ENCODE measurements around the gene SULT2B1. TPM values are rescaled to one million over a fixed set of nuclear protein-coding genes. Genes with fewer than 3 reads are reported as not detected.

Gene SULT2B1
- total and polyA plus RNA-seq, 8 donors: 2.1 to 6.3 (median 2.9) TPM

DNA sequence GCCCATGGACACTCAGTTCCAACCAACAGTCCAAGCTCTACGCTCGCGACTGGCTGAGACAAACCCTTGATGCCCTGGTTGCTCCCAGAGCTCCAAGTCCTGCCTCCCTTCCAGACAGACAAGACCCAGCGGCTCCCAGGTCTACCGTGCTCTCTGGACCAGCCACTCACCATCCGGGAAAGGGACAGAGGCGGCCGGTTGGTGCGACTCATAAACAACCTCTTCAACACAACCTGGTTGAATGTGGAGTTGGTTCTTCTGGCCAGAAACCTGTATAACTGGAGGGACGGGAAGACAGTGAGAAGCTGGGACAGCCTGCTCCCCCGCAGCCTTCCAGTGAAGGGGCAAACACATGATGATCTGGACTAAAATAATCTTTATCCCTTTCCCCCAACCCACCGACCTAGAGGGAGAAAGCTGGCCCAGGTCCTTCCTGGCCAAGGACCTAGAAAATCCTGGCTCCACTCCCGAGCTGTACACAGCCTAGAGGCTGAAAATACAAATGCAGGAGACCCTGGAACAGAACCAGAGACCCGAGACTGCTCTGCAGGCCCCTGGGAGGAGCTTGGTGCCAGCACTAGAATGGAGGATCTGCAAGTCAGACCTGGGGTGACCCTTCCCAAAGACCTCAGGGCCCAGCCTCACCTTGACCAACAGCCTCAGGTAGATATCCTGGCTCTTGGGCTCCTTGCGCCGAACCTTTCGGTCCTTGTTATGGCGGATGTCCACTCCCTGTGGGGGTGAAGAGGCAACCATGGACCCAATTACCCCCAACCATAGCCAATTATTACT, 65.4 kb downstream of the SULT2B1 start:
- Histone ChIP-seq H3K9me3 (no peaks in the 10 kb centered on the region), H3K4me1 (peaks cover 20 to 57% of the 10 kb centered on the region in 2 donors), H3K27ac (peak overlapping the region; percentile 5 to 92), H3K27me3 (no peaks in the 10 kb centered on the region), H3K4me3 (peak overlapping the region; percentile 75 to 87), H3K36me3 (peaks cover 0 to 40% of the 10 kb centered on the region in 2 donors)
- TF ChIP-seq, protein P1, sequence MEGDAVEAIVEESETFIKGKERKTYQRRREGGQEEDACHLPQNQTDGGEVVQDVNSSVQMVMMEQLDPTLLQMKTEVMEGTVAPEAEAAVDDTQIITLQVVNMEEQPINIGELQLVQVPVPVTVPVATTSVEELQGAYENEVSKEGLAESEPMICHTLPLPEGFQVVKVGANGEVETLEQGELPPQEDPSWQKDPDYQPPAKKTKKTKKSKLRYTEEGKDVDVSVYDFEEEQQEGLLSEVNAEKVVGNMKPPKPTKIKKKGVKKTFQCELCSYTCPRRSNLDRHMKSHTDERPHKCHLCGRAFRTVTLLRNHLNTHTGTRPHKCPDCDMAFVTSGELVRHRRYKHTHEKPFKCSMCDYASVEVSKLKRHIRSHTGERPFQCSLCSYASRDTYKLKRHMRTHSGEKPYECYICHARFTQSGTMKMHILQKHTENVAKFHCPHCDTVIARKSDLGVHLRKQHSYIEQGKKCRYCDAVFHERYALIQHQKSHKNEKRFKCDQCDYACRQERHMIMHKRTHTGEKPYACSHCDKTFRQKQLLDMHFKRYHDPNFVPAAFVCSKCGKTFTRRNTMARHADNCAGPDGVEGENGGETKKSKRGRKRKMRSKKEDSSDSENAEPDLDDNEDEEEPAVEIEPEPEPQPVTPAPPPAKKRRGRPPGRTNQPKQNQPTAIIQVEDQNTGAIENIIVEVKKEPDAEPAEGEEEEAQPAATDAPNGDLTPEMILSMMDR (IDR thresholded peaks at IDR 0.05): no peak
- no peak for ATAC-seq
- intact Hi-C loops (cut with DNase I): no loop called here
- peak in 1 of 4 donors; percentile 37 for DNase-seq

DNA sequence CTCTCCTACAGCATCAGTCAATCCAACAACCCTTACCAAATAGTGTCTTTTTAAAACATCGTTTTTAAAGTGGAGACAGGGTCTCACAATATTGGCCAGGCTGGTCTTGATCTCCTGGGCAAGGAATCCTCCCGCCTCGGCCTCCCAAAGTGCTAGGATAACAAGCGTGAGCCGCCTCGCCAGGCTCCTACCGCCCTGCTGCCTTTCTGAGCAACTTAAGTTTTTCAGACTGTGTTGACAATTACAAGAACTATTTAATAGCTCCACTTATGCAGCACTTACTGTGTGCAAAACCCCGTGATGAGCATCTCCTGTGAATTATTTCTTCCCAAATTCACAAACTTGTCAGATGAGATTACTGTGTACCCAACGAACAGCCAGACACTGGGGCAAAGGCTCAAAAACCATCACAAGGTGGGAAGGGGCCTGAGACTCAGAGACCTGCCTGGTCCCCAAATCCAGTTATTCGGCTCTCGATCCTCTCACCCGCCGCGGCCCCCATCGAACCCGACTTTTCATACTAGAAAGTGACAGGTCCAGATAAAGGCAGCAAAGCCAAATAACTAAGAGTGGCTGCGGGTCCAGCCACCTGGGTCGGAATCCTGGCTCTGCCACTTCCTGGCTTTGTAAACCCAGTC, 66.4 kb downstream of the SULT2B1 start:
- peak overlapping the region; percentile 75 to 87 for H3K4me3 ChIP-seq
- peaks cover 20 to 67% of the 10 kb centered on the region in 2 donors for H3K4me1 ChIP-seq
- DNase-seq (no peak), ATAC-seq (no peak)
- TF ChIP-seq, protein P1 (IDR thresholded peaks at IDR 0.05): no peak
- H3K27me3 ChIP-seq: no peaks in the 10 kb centered on the region
- H3K27ac ChIP-seq: peak overlapping the region; percentile 92 to 94
- intact Hi-C loops (cut with DNase I): no loop called here
- no peaks in the 10 kb centered on the region for H3K9me3 ChIP-seq
- H3K36me3 ChIP-seq: peaks cover 0 to 40% of the 10 kb centered on the region in 2 donors

DNA sequence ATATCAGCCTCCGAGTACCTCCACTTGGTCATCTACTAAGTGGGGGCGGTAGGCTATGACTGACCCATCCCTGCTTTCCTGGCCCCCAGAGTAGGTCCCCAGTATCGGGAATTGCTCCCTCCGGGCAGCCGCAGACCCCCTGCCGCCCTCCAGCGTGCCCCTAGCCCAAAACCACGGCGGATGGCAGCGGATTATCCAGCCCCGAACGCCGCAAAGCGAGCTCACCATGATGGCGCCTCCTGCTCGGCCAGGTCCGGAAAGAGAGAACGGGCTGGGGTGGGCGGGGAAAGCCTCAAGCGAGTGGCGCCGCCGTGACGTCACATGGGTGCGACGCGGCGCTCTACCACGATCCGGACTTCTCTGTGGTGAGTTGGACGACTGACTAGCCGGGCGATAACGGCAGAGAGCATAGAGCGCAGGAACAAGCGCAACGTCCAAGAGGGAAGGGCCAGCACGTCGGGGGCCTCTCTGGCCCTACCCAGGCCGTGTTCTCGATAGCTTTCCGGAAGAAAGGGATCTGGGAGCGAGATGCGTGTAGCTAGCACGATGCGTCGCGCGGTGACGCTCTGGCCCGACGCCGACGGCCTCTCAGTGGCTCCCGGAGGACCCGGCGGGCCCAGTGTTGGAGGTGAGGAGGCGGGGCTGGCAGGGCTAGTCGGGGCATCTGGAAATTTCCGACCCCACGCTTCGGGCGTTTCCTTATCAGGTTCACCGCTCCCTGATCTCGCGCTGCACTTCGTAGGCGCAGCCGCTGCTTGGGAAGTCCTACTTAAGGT, 67.1 kb downstream of the SULT2B1 start, which contains the start of the genes RPL18 and SPHK2:
Gene RPL18 (minus strand): TSS at position 263 of the 776 bp plus-strand sequence. CDS start 35 bp downstream, at position 228.
Gene SPHK2 (plus strand): TSS at position 591 of the 776 bp plus-strand sequence. CDS start 1,009 bp downstream, outside the sequence.
- peaks cover 20 to 74% of the 10 kb centered on the region in 2 donors for H3K4me1 ChIP-seq
- H3K27ac ChIP-seq: peak within 1 kb of the TSS; percentile 92 to 94
- TF ChIP-seq, protein P1 (IDR thresholded peaks at IDR 0.05): no peak
- ATAC-seq (peak; percentile 82), DNase-seq (peak; percentile 99 to 100 (median 99))
- H3K4me3 ChIP-seq: peak within 1 kb of the TSS; percentile 75 to 87
- no peaks in the 10 kb centered on the region for H3K9me3 ChIP-seq
- H3K36me3 ChIP-seq: peaks cover 0 to 40% of the 10 kb centered on the region in 2 donors
- no peaks in the 10 kb centered on the region for H3K27me3 ChIP-seq
- intact Hi-C loops (cut with DNase I): no loop called here

DNA sequence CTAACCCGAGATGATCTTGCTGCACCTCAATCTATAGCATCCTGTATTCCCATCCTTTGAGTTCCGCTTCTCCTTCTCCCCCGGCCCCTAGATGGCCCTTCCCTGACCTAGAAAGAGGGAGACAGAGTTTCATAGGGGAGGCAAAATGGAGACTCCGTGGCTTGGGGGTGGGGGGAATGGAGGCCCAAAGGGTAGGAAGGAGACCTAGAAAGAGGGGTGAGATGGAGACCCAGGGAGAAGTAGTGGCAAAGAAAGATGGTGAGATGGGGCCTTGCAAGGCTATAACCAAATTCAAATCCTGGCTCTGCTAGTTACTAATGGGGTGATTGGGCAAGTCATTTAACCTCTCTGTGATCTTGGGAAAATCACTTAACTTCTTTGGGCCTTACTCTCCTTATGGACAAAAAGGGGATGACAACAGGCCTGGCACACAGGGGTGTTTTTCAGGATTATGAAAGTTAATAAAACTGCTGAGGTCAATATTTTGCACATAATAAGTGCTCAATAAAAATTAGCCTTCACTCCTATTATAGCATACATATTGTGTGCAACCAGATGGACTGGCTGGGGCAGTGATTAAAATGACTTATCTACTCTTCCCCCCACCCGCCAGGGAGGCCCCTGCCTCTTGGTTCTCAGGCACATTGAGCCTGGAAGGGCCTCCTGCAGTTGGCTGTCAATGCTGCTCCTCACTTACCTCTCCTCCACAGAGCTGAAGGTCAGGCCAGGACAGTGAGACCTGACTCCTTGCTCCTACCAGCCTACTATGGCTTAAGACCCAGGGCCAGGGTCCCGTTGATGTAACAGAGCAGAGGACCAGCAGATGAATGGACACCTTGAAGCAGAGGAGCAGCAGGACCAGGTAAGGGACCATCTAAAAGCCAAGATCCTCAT, 68.0 kb downstream of the SULT2B1 start:
- Histone ChIP-seq H3K27me3 (no peaks in the 10 kb centered on the region), H3K4me3 (peak overlapping the region; percentile 75 to 87), H3K27ac (peak overlapping the region; percentile 92 to 94), H3K36me3 (peaks cover 0 to 34% of the 10 kb centered on the region in 2 donors), H3K9me3 (no peaks in the 10 kb centered on the region), H3K4me1 (peaks cover 20 to 83% of the 10 kb centered on the region in 2 donors)
- intact Hi-C loops (cut with DNase I): no loop called here
- DNase-seq (peak in 1 of 4 donors; percentile 25), ATAC-seq (no peak)
- TF ChIP-seq, protein P1 (IDR thresholded peaks at IDR 0.05): no peak

Data from left lung (tissue), 10 donors.